Vagina (tissue), 2 donors: Measurements from ENCODE around the gene CAMKMT. TPM values are rescaled to one million over a fixed set of nuclear protein-coding genes. Genes with fewer than 3 reads are reported as not detected.

Experiments
- DNase-seq, 2 donors: peaks; one replicate each; pipeline ENCODE4 v3.0.0-alpha.2; 2017; ENCODE audit errors: extremely low spot score in 2 of 2
- H3K27ac ChIP-seq: fragments of 200-600 bp; sonication (generic); one replicate; pipeline ENCODE4 v1.5.1; 2019
- H3K27me3 ChIP-seq: fragments of 200-600 bp; sonication (generic); one replicate; pipeline ENCODE4 v1.5.1; 2019
- H3K36me3 ChIP-seq, 2 donors: fragments of 200-600 bp; sonication (generic); one replicate each; pipeline ENCODE4 v1.5.1; 2017 to 2019
- H3K4me1 ChIP-seq: fragments of 200-600 bp; sonication (generic); one replicate; pipeline ENCODE4 v1.5.1; 2019
- H3K4me3 ChIP-seq, 2 donors: fragments of 200-600 bp; sonication (generic); 1 replicate in 1 of 2; 2 replicates in 1 of 2; pipeline ENCODE4 v1.5.1; 2016 to 2019
- H3K9me3 ChIP-seq: fragments of 200-600 bp; sonication (generic); one replicate; pipeline ENCODE4 v1.5.1; 2019
- POLR2A ChIP-seq, 2 donors: fragments of 450-650 bp; IDR thresholded peaks; one replicate each; pipeline ENCODE4 v1.6.1; 2017; ENCODE audit warnings: antibody characterized with exemption in 2 of 2, mild to moderate bottlenecking in 2 of 2, moderate library complexity in 2 of 2
- POLR2AphosphoS5 ChIP-seq, 2 donors: sonication (generic); formaldehyde crosslinking; IDR thresholded peaks; one replicate each; pipeline ENCODE4 v1.9.0; 2017; ENCODE audit warnings: antibody characterized with exemption in 2 of 2, mild to moderate bottlenecking in 2 of 2, low read depth in 1 of 2; ENCODE audit not compliant: insufficient read depth in 1 of 2
- intact Hi-C: fragments of 100-400 bp; cut with DNase I; formaldehyde crosslinking; loops from one replicate; pipeline ENCODE4 v1.15.1; 2023
- total RNA-seq: library from RNA; depleted of rRNA; stranded (reverse); fragments of >200 nt; gene quantifications from one replicate; pipeline ENCODE4 v1.2.3, GENCODE V29; 2016
- TF ChIP-seq, protein P1 (sequence below), 3 experiments: fragments of 450-650 bp in 2 of 3; fragments of 200-600 bp in 1 of 3; sonication (generic) in 1 of 3; IDR thresholded peaks; one replicate each; pipeline ENCODE4 v1.5.1; 2017 to 2019; ENCODE audit warnings: antibody characterized with exemption in 3 of 3, mild to moderate bottlenecking in 2 of 3, moderate library complexity in 2 of 3

CAMKMT gene
- total RNA-seq, 1 donor from 2014 or later, result 21.1 TPM

GRCh38 chr2:44559108-44559507 lies 197.4 kb downstream of the CAMKMT start:
- H3K36me3 ChIP-seq, result no peaks in the 10 kb centered on the region
- no peaks in the 10 kb centered on the region for H3K4me1 ChIP-seq
- intact Hi-C loops, result no loop called here

GRCh38 chr2:44560352-44560751 lies 198.6 kb downstream of the CAMKMT start:
- TF ChIP-seq POLR2AphosphoS5 (IDR thresholded peaks at IDR 0.05; ENCODE audit: insufficient read depth in 1 of 2, low read depth in 1 of 2) (no peak), POLR2A (IDR thresholded peaks at IDR 0.05) (no peak)
- TF ChIP-seq, protein P1, sequence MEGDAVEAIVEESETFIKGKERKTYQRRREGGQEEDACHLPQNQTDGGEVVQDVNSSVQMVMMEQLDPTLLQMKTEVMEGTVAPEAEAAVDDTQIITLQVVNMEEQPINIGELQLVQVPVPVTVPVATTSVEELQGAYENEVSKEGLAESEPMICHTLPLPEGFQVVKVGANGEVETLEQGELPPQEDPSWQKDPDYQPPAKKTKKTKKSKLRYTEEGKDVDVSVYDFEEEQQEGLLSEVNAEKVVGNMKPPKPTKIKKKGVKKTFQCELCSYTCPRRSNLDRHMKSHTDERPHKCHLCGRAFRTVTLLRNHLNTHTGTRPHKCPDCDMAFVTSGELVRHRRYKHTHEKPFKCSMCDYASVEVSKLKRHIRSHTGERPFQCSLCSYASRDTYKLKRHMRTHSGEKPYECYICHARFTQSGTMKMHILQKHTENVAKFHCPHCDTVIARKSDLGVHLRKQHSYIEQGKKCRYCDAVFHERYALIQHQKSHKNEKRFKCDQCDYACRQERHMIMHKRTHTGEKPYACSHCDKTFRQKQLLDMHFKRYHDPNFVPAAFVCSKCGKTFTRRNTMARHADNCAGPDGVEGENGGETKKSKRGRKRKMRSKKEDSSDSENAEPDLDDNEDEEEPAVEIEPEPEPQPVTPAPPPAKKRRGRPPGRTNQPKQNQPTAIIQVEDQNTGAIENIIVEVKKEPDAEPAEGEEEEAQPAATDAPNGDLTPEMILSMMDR (IDR thresholded peaks at IDR 0.05), result no peak
- no peaks in the 10 kb centered on the region for H3K36me3 ChIP-seq
- H3K27me3 ChIP-seq, result no peaks in the 10 kb centered on the region
- DNase-seq, result no peak
- H3K4me1 ChIP-seq, result no peaks in the 10 kb centered on the region
- no peak overlapping the region for H3K27ac ChIP-seq
- H3K4me3 ChIP-seq, result no peak overlapping the region
- H3K9me3 ChIP-seq, result no peaks in the 10 kb centered on the region
- intact Hi-C loops, result no loop called here

More at GRCh38 chr2:44559108-44559507, 197.4 kb downstream of the CAMKMT start:
- no peaks in the 10 kb centered on the region for H3K9me3 ChIP-seq
- no peaks in the 10 kb centered on the region for H3K27me3 ChIP-seq
- TF ChIP-seq, protein P1 (IDR thresholded peaks at IDR 0.05), result no peak
- no peak for TF ChIP-seq POLR2AphosphoS5 (IDR thresholded peaks at IDR 0.05; ENCODE audit: insufficient read depth in 1 of 2, low read depth in 1 of 2)
- TF ChIP-seq POLR2A (IDR thresholded peaks at IDR 0.05), result no peak
- DNase-seq, result no peak
- H3K27ac ChIP-seq, result no peak overlapping the region
- H3K4me3 ChIP-seq, result no peak overlapping the region

GRCh38 chr2:44560941-44561340 lies 199.2 kb downstream of the CAMKMT start:
- no peak overlapping the region for H3K27ac ChIP-seq
- H3K4me1 ChIP-seq, result no peaks in the 10 kb centered on the region
- DNase-seq, result no peak
- intact Hi-C loops, result no loop called here
- no peaks in the 10 kb centered on the region for H3K9me3 ChIP-seq
- H3K36me3 ChIP-seq, result no peaks in the 10 kb centered on the region
- no peak overlapping the region for H3K4me3 ChIP-seq
- TF ChIP-seq, protein P1 (IDR thresholded peaks at IDR 0.05), result no peak
- no peak for TF ChIP-seq POLR2A (IDR thresholded peaks at IDR 0.05)
- no peak for TF ChIP-seq POLR2AphosphoS5 (IDR thresholded peaks at IDR 0.05; ENCODE audit: insufficient read depth in 1 of 2, low read depth in 1 of 2)
- no peaks in the 10 kb centered on the region for H3K27me3 ChIP-seq

DNA sequence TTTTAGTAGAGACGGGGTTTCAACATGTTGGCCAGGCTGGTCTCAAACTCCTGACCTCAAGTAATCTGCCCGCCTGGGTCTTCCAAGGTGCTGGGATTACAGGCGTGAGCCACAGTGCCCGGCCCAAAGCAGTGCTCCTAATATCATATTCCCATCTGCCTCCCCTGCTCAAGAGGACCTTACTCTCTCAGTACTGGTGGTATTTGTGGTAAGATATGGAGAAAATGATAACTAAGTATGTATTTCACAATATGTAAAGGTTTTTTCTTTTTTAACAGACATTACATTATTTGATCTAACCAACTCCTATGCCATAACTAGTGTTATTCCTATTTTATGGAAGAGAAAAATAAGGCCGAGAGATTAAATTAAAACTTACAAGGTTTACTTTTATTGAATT lies 201.0 kb downstream of the CAMKMT start:
- Histone ChIP-seq H3K4me3 (no peak overlapping the region), H3K27ac (no peak overlapping the region), H3K27me3 (no peaks in the 10 kb centered on the region), H3K9me3 (no peaks in the 10 kb centered on the region), H3K4me1 (no peaks in the 10 kb centered on the region), H3K36me3 (no peaks in the 10 kb centered on the region)
- no peak for DNase-seq
- TF ChIP-seq, protein P1 (IDR thresholded peaks at IDR 0.05), result no peak
- TF ChIP-seq POLR2AphosphoS5 (IDR thresholded peaks at IDR 0.05; ENCODE audit: insufficient read depth in 1 of 2, low read depth in 1 of 2) (no peak), POLR2A (IDR thresholded peaks at IDR 0.05) (no peak)
- intact Hi-C loops, result no loop called here

GRCh38 chr2:44564752-44565151 lies 203.0 kb downstream of the CAMKMT start:
- TF ChIP-seq POLR2A (IDR thresholded peaks at IDR 0.05) (no peak), POLR2AphosphoS5 (IDR thresholded peaks at IDR 0.05; ENCODE audit: insufficient read depth in 1 of 2, low read depth in 1 of 2) (no peak)
- TF ChIP-seq, protein P1 (IDR thresholded peaks at IDR 0.05), result no peak
- intact Hi-C loops, result no loop called here
- H3K4me1 ChIP-seq, result no peaks in the 10 kb centered on the region
- H3K36me3 ChIP-seq, result no peaks in the 10 kb centered on the region
- no peak overlapping the region for H3K4me3 ChIP-seq
- no peak overlapping the region for H3K27ac ChIP-seq
- no peaks in the 10 kb centered on the region for H3K9me3 ChIP-seq
- no peaks in the 10 kb centered on the region for H3K27me3 ChIP-seq
- DNase-seq, result no peak
